Gastrocnemius medialis (tissue), 4 donors: ENCODE results near the gene KEAP1. TPM values are rescaled to one million over a fixed set of nuclear protein-coding genes. Genes with fewer than 3 reads are reported as not detected.

ENCODE experiments used
- ATAC-seq, 2 donors: fragments of 150-250 bp; one replicate each; pipeline ENCODE4 v1.9.1; 2016
- DNase-seq, 2 donors: peaks; one replicate each; pipeline ENCODE4 v3.0.0-alpha.2; 2019
- H3K27ac ChIP-seq, 4 donors: fragments of 200-600 bp; sonication (generic); 1 replicate in 1 of 4; 2 replicates in 3 of 4; pipeline ENCODE4 v1.5.1; 2016 to 2018; ENCODE audit warnings: mild to moderate bottlenecking in 2 of 4, moderate library complexity in 1 of 4
- H3K27me3 ChIP-seq, 3 donors: fragments of 200-600 bp; sonication (generic) in 2 of 3; 1 replicate in 1 of 3; 2 replicates in 2 of 3; pipeline versions ENCODE4 v1.5.1 to v1.6.0; 2016 to 2019; ENCODE audit warnings: mild to moderate bottlenecking in 1 of 3, moderate library complexity in 1 of 3
- H3K36me3 ChIP-seq, 2 donors: fragments of 200-600 bp; sonication (generic) in 1 of 2; one replicate each; pipeline ENCODE4 v1.5.1; 2017 to 2018
- H3K4me1 ChIP-seq, 2 donors: fragments of 200-600 bp; sonication (generic) in 1 of 2; one replicate each; pipeline ENCODE4 v1.5.1; 2016 to 2017; ENCODE audit warnings: mild to moderate bottlenecking in 2 of 2
- H3K4me3 ChIP-seq, 4 donors: fragments of 200-600 bp; sonication (generic) in 3 of 4; 1 replicate in 1 of 4; 2 replicates in 3 of 4; pipeline ENCODE4 v1.5.1; 2016 to 2019; ENCODE audit warnings: mild to moderate bottlenecking in 2 of 4
- H3K9me3 ChIP-seq, 3 donors: fragments of 200-600 bp; sonication (generic) in 2 of 3; 1 replicate in 1 of 3; 2 replicates in 2 of 3; pipeline ENCODE4 v1.5.1; 2016 to 2019
- CTCF ChIP-seq, 5 experiments: fragments of 450-650 bp in 3 of 5; fragments of 200-600 bp in 2 of 5; sonication (generic) in 2 of 5; IDR thresholded peaks in 4 of 5; conservative IDR thresholded peaks in 1 of 5; 1 replicate in 4 of 5; 2 replicates in 1 of 5; pipeline ENCODE4 v1.5.1; 2016 to 2019; ENCODE audit warnings: antibody characterized with exemption in 5 of 5, mild to moderate bottlenecking in 3 of 5, moderate library complexity in 3 of 5
- POLR2A ChIP-seq, 2 donors: fragments of 450-650 bp; IDR thresholded peaks; one replicate each; pipeline ENCODE4 v1.6.1; 2017; ENCODE audit warnings: antibody characterized with exemption in 2 of 2, mild to moderate bottlenecking in 2 of 2, moderate library complexity in 2 of 2
- in situ Hi-C, 4 donors: fragments of 200-750 bp; cut with MboI; loops; one replicate each; pipeline versions ENCODE4 v1.15.0 to v1.8.0; 2017; ENCODE audit warnings: low sequenced_read_pairs in 4 of 4
- intact Hi-C: fragments of 100-400 bp; cut with DNase I; formaldehyde crosslinking; loops from one replicate; pipeline ENCODE4 v1.15.1; 2023; ENCODE audit warnings: low total_unique reads
- total RNA-seq, 4 donors: library from RNA; depleted of rRNA; stranded (reverse); fragments of >200 nt; gene quantifications; one replicate each; pipeline versions ENCODE4 v1.1.0 to v1.2.3, GENCODE V29; 2016

KEAP1 gene
- total RNA-seq, 4 donors from 2014 or later: 189 to 336 (median 228) TPM

DNA sequence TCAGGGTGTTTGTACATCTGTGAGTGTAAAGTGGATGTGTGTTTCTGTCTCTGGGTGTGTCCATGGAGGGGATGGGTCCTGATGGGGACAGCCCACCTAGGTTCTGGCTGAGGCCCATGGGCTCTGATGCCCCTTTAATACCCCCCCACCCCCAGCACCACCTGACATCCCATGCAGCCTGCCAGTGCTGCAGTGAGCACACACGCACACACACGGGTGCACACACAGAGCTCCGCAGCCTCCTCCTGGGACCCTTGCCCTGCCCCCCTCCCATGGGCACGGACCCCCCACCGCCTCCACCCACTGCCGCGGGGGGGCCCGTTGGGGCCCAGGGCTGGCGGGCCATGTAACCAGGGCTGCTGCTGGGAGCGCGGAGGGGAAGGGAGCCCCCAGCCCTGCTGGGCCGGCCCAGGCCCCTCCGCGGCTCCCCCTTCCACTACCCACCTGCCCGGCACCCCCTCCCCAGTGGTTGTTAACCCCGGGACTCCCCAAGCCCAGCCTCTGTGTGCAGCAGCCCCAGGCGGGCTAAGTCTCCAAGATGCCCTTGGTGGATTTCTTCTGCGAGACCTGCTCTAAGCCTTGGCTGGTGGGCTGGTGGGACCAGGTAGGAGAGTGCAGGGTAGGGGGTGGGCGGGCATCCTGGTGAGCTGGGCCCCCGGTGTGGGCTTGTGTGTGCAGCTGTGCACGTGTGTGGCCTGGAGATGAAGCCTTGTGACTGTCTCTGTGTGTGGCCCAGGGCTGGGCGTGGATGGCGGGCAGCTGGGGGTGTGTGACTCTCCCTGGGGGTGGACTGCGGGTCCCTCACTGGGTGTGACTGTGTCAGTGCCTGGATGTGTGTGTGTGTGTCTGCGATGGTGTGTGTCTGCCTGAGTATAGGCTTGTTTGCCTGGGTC, 50.2 kb downstream of the KEAP1 start:
- in situ Hi-C loops (no loop called here), intact Hi-C loops (no loop called here)
- Histone ChIP-seq H3K36me3 (peaks cover 0 to 17% of the 10 kb centered on the region in 2 donors), H3K9me3 (no peaks in the 10 kb centered on the region), H3K4me3 (no peak overlapping the region), H3K27me3 (no peaks in the 10 kb centered on the region), H3K27ac (no peak overlapping the region), H3K4me1 (no peaks in the 10 kb centered on the region)
- DNase-seq: no peak
- no peak for ATAC-seq
- TF ChIP-seq CTCF (IDR thresholded peaks at IDR 0.05 in 4 of 5, conservative IDR thresholded peaks at IDR 0.05 in 1 of 5): no peak
- TF ChIP-seq POLR2A (IDR thresholded peaks at IDR 0.05): no peak

DNA sequence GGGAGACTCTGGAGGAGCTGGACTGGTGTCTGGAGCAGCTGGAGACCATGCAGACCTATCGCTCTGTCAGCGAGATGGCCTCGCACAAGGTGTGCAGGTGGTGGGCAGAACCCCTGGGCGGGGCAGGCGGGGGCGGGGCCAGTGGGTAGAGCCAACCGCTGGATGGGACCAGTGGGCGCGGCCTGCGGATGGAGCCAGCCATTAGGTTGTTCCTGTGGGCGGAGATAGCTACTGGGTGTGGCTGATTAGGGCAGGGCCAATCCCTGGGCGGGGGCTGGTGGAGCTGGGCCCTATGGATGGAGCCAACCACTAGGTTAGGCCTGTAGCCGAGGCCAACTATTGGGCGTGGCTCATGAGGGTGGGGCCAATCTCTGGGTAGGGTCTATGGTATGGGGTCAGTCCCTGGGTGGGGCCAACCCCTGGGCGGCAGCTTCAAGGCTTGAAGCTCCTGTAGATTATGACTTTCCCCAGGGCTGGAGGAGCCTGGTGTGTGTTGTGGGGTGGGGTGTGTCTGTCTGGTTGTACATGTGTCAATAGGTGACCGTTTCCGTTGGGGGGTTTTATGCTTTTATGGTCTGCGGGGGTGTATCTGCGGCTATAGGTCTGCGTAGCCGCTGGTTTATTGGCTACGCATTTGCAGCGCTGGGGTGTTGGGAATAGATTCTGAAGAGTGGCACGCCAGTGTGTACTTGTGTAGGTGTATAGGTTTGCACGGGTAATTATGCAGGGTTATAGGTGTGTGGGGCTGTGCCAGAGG, 52.1 kb downstream of the KEAP1 start:
- in situ Hi-C loops (no loop called here), intact Hi-C loops (no loop called here)
- no peak for DNase-seq
- Histone ChIP-seq H3K27ac (no peak overlapping the region), H3K9me3 (no peaks in the 10 kb centered on the region), H3K4me3 (no peak overlapping the region), H3K4me1 (no peaks in the 10 kb centered on the region), H3K27me3 (no peaks in the 10 kb centered on the region), H3K36me3 (peaks cover 0 to 21% of the 10 kb centered on the region in 2 donors)
- no peak for ATAC-seq
- TF ChIP-seq POLR2A (IDR thresholded peaks at IDR 0.05): no peak
- no peak for TF ChIP-seq CTCF (IDR thresholded peaks at IDR 0.05 in 4 of 5, conservative IDR thresholded peaks at IDR 0.05 in 1 of 5)

DNA sequence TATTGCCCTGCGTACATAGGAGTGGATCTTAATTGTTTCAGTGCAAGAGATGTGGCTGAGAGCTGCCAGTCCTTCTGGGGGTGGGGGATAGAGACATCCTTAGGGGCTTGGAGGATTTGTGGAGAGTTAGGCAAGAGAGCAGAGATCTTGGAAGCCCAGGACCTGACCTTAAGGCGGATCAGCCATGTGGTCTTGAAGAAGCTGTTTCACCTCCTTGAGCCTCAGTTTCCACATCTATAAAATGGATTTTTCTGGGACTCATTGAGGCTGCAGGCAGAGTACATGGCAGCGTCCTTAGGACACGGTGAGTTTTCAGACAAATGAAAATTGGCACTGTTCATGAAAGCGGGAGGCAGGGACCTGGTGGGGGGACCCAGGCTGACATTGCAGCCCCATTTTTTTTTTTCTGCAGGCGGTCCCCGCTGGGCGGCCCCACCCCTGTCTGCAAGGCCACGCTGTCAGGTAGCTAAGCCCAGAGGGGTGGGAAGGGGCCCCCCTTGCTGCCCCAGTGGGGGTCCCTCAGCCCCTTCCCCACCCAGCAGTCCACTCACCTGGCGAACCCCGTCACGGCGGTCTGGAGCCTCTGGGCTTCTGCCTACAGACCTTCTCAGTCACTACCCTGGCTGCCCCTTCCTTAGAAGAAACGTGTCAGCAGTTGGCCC, 52.8 kb downstream of the KEAP1 start:
- peaks cover 0 to 21% of the 10 kb centered on the region in 2 donors for H3K36me3 ChIP-seq
- no peak for DNase-seq
- H3K27ac ChIP-seq: no peak overlapping the region
- no peak for TF ChIP-seq CTCF (IDR thresholded peaks at IDR 0.05 in 4 of 5, conservative IDR thresholded peaks at IDR 0.05 in 1 of 5)
- no peak for TF ChIP-seq POLR2A (IDR thresholded peaks at IDR 0.05)
- no peak for ATAC-seq
- in situ Hi-C loops (no loop called here), intact Hi-C loops (no loop called here)
- no peaks in the 10 kb centered on the region for H3K27me3 ChIP-seq
- no peaks in the 10 kb centered on the region for H3K9me3 ChIP-seq
- H3K4me1 ChIP-seq: no peaks in the 10 kb centered on the region
- H3K4me3 ChIP-seq: no peak overlapping the region

- Histone ChIP-seq H3K4me1 (no peaks in the 10 kb centered on the region), H3K27ac (no peak overlapping the region), H3K4me3 (no peak overlapping the region), H3K9me3 (no peaks in the 10 kb centered on the region), H3K27me3 (no peaks in the 10 kb centered on the region), H3K36me3 (peaks cover 0 to 21% of the 10 kb centered on the region in 2 donors)
- in situ Hi-C loops (no loop called here), intact Hi-C loops (no loop called here)
- DNase-seq: no peak
- TF ChIP-seq CTCF (IDR thresholded peaks at IDR 0.05 in 4 of 5, conservative IDR thresholded peaks at IDR 0.05 in 1 of 5): no peak
- TF ChIP-seq POLR2A (IDR thresholded peaks at IDR 0.05): no peak
- no peak for ATAC-seq
These were observed 54.1 kb downstream of the KEAP1 start for GRCh38 chr19:10449037-10449436.
